Fibroblast of skin of left quadriceps (primary cell): Measurements from ENCODE around the gene SS18L1.

ENCODE experiments used
- DNase-seq, 2 experiments: peaks; one replicate each; pipeline ENCODE4 v3.0.0-alpha.2; 2013; ENCODE audit warnings: low read depth in 2 of 2

SS18L1 gene

GRCh38 chr20:62119591-62120364 lies 23.8 kb upstream of the SS18L1 start:
- no peak for DNase-seq

GRCh38 chr20:62120365-62120762 lies 23.2 kb upstream of the SS18L1 start:
- DNase-seq = no peak

DNA sequence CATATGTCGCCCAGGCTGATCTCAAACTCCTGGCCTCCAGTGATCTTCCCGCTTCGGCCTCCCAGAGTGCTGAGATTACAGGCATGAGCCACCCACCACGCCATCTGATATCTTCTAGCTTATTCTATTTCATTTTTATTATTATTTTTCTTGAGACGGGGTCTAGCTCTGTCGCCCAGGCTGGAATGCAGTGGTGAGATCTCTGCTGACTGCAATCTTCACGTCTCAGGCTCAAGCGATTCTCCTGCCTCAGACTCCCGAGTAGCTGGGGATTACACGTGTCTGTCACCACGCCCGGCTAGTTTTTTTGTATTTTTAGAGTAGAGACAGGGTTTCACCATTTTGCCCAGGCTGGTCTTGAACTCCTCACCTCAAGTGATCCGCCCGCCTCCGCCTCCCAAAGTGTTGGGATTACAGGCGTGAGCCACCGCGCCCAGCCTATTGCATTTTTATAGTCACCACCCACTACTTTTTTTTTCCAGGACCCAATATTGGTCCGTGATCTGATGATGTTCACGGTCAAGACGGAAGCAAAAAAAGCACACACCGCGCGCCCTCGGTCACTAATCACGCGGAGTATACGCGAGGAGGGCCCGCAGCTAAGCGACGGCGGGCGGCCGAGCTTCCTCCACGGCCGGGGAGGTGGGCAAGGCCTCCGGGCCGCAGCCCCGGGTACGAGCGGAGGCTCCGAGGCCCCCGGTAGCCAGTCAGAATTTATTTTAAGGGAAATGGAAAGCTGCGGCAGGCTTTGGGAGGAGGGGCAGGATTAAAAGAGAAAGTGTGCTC lies 22.4 kb upstream of the SS18L1 start:
- peak in 1 of 2 experiments; percentile 22 for DNase-seq

GRCh38 chr20:62121776-62122653 lies 21.6 kb upstream of the SS18L1 start, which contains the start of gene LSM14B:
Gene LSM14B (plus strand): TSS chr20:62122475. CDS start chr20:62122667, 192 bp downstream.
- DNase-seq = peak; percentile 96

DNA sequence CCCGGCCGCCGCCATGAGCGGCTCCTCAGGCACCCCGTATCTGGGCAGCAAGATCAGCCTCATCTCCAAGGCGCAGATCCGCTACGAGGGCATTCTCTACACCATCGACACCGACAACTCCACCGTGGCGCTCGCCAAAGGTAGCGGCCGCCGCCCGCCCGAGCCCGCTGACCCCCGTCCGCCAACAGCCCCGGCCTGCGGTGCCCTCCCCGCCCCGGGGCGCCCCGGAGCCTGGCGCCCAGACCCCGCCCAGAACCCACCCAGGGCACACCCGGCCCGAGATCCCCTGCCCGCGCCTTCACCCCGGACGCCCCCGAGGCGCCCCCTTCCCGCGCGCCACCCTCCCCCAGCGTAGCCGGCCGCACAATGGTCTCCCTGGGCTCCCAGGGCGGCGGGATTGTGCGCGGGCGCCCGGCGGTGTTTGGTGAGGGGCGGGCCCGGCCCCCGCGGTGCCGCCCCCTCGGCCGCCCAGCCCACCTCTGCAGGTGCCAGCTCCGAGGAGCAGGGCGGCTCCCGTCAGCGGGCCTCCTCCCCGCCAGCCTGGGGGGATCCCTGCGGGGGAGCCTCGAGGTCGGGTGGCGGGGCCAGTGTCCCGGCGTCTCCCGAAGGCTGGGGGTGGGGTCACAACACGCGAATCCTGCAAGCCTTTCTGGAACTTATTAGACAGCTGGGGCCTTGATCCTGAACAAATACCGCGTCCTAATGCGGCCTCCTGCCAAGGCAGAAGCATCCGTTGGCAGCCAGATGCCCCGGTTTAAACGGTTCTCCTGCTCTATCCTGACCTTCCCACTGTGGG lies 20.7 kb upstream of the SS18L1 start:
- no peak for DNase-seq

DNA sequence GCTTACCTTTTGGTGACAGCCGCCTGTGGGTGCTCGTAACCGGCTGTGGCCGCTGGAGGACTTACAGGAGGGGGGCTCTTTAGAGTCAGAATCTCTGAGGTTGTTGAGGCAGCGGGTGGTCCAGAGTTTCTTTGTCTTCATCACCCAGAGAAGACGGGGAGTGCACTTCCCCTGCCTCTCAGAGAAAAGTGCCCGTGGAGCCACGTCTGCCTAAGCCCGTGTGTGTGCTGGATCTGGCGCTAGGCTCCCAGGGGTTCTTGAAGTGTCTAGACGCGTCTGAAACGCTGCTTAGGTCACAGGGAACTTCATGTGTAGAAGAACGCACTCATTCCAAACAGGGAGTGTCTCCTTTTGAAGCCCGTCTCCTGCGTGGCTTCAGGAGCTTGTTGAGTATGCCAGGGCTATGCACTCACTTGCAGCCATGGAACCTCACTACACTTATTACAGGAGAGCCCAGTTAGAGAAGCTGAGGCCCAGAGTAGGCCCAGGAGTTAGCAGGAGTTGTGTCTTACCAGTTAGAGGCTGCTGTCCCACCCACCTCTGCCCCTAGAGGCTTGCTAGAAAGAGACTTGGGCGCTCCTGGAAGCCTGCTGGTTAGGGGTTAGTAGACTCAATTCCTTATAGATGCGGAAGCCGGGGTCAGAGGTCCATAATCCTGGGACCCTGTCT lies 20.0 kb upstream of the SS18L1 start:
- no peak for DNase-seq

DNA sequence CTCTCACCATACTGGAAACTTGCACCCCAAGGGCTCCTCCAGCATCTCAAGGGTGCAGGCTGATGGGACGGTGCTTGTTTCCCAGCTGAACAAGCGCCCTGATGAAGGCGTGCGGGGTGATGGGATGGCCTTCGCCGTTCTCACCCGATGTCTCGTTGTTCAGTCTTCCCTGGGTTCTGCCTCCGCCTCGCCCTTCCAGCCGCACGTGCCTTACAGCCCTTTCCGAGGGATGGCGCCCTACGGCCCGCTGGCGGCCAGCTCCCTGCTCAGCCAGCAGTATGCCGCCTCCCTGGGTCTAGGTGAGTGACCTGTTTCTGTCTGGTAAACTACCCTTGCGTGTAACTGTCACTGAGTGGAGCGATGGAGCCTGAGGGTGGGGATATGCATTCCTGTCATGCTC lies 17.4 kb upstream of the SS18L1 start:
- no peak for DNase-seq

- no peak for DNase-seq
Measured at GRCh38 chr20:62127799-62128198, 15.8 kb upstream of the SS18L1 start.

DNA sequence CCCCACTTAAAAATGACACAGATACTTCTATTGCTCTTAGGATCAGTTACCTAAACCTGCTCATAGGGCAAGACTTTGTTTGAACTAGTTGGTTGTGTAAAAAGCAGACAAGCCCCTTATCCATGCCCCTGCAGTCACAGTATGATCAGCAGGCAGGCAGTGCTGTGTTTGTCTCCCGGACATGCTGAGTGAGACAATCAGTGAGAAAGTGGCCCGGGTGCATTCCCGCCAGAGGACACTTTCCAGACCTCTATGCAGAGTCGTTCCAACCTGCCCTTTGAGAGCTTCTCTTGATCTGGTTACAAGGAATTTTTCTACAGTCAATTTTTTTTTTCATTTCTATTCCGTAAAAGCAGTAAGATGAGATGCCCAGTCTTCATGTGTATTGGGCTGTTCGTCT lies 15.1 kb upstream of the SS18L1 start:
- no peak for DNase-seq

GRCh38 chr20:62129731-62130531 lies 13.6 kb upstream of the SS18L1 start:
- no peak for DNase-seq

GRCh38 chr20:62131560-62132320 lies 11.8 kb upstream of the SS18L1 start:
- DNase-seq = no peak

DNA sequence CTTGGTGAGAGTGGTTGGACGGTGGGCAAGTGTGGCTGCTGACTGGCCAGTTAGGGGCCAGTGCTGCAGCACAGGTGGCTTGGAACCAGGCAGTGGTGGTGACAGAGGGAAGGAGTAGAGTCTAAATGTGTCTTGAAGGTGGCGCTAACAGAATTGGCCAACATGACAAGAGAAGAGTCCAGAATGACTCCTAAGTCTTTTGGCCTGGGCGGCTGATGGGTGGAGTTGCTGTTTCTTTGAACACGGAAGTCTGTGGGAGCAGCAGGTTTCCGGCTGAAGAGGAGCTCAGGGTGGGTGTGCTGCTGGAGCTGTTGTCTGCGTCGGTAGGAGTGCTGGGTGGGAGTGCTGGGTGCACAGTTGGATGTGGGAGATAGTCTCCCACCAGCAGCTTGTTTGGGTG lies 11.1 kb upstream of the SS18L1 start:
- no peak for DNase-seq

- no peak for DNase-seq
Measured at GRCh38 chr20:62133051-62133845, 10.3 kb upstream of the SS18L1 start.

DNA sequence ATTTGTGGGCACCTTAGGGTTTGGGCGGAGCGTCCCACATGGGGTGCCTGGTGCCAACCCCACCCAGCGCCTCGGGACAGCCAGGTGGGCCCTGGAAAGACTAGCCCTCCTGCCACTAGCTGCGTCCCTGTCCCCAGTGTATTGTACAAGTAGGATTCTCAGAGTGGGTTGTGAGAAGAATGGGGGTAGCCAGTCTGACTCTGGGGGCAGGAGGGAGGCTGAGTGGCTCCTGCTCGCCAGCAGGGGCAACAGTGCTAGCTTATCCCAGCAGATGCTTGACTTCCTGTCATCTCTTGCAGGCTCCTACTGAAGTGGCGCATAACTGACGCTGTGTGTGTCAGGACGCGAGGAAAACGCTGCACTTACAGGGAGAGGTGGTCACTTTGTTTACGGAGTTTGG lies 9.7 kb upstream of the SS18L1 start:
- no peak for DNase-seq

DNA sequence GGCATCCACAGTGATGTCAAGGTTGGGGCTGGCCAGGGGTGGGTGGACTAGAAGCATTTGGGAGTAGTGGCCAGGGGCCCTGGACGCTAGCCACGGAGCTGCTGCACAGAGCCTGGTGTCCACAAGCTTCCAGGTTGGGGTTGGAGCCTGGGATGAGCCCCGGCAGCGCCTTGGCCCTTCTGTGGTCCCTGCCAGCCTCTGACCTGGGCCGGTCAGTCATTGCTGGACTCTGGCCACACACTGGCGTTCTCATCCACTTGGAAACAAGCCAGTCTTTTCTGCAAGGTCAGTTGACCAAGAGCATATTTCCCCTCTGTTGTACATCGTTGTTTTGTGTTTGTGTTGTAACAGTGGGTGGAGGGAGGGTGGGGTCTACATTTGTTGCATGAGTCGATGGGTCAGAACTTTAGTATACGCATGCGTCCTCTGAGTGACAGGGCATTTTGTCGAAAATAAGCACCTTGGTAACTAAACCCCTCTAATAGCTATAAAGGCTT lies 8.8 kb upstream of the SS18L1 start:
- DNase-seq = no peak

DNA sequence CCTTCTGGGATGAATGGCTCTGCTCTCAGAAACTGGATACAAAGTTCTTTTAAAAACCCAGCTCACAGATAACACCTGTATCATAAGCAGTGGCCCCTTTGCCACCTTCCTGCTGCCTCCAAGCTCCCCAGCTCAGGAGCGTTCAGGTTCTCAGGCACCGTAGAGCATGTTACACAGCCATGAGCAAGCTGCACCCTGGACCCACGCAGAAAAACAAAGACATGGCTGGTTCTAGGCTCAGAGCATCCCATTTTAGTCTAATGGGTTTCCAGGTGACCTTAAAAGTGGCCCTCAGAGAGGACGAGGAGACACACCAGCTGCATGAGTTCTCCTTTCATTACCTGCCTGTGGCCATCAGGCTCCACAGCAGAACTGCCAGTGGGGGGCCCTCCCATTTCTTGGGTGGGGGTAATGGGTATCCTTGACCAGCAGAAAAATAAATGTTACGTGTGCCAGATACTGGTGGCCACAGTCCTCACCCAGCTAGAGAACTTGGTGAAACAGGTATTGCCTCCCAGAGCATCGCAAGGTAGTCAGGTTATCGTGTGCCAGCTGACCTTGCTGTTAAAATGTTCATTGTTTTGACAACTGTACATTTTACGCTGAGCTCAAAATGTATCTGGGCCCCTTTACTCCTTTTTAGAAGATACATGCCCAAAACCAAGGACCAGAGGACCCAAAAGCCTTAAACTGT lies 7.8 kb upstream of the SS18L1 start:
- DNase-seq = no peak

DNA sequence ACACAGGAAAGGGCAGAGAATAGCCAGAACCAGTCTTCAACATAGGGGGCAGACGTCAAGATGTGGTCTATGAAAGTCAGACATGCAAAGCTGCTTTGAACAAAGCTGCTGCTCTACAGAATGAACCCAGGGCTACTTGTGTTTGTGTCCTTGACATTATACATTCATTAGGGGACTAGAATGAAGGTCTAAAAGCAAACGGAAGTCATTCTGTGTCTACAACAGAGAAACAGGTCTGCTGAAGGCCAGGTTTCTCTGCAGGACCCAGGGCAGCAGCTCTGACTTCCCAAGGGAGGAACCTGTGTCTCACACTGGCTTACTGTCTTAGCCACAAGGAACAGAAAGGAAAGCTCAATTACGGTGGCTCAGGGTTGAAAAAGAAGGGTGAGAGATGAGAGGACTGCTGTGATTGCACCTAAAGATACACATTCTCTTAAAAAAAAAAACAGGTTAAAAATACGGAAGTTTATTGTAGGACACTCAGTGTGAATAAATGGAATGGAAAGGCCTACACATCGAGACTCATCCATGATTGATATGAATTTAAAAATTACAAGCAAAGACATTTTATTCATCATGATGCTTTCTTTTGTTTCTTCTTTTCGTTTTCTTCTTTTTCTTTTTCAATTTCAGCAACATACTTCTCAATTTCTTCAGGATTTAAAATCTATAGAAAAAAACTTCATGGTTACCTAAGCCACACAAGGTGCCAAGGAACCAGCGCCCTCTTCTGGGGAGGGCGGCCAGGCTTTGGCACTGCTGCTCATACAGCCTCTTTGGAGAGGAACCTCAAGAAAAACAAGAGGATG lies 7.1 kb upstream of the SS18L1 start:
- peak in 1 of 2 experiments; percentile 34 for DNase-seq
